ENCODE data around the gene TUBG2. TPM values are rescaled to one million over a fixed set of nuclear protein-coding genes. Genes with fewer than 3 reads are reported as not detected.

The TUBG2 gene
- total and polyA plus RNA-seq, 10 of the 15 experiments (the other 5 are each of a cell fraction or from before 2014, with no cell fraction given): 1.2 to 12.5 (median 8.9) TPM

GRCh38 chr17:42675965-42676423 lies 16.9 kb downstream of the TUBG2 start:
- Histone ChIP-seq H3K36me3 (ENCODE audit: control insufficient read depth in 2 of 2, insufficient read depth in 2 of 2, low read length in 1 of 2) (peaks cover 8 to 17% of the 10 kb centered on the region in 2 experiments; a peak in 3 of 4 replicates), H3K9me3 (replicated peaks; ENCODE audit: control insufficient read depth, insufficient read depth, low read length) (no peaks in the 10 kb centered on the region), H3K9ac (ENCODE audit: control insufficient read depth, insufficient read depth, low read length) (peak overlapping the region; percentile 87), H3K79me2 (ENCODE audit: control insufficient read depth, insufficient read depth, low read length) (peaks cover 58% of the 10 kb centered on the region), H3K4me1 (ENCODE audit: control insufficient read depth, insufficient read depth, low read length) (peaks cover 19% of the 10 kb centered on the region), H3K27me3 (replicated peaks in 1 of 2; ENCODE audit: control insufficient read depth in 2 of 2, insufficient read depth in 2 of 2, low read length in 1 of 2) (no peaks in the 10 kb centered on the region), H3K4me2 (ENCODE audit: control insufficient read depth, insufficient read depth) (peak overlapping the region; percentile 81), H2AFZ (ENCODE audit: control insufficient read depth, low read depth, low read length) (peak overlapping the region; percentile 24), H3K27ac (ENCODE audit: control insufficient read depth, insufficient read depth) (peak overlapping the region; percentile 54), H4K20me1 (ENCODE audit: control insufficient read depth, insufficient read depth) (no peaks in the 10 kb centered on the region), H3K4me3 (peak overlapping the region; percentile 98)
- in situ Hi-C loops (cut with MboI) (no loop called here), intact Hi-C loops (cut with micrococcal nuclease; ENCODE audit: unreplicated experiment) (no loop called here)
- POLR2A ChIA-PET: interaction anchor here (0.6 to 6.6 kb wide), 12 partner anchors 13 to 140 kb away, joined by 3 to 120 read pairs (median 8); partner anchors contain the start of genes NAGLU, PSMC3IP, RETREG3 and TUBG1
- WGBS (ENCODE audit: insufficient coverage, insufficient replicate concordance, low lambda C conversion rate, missing lambda C conversion rate): 1% methylated on average over 36 of the region's 43 CpGs
- RAD21 ChIA-PET (ENCODE audit: unreplicated experiment): interaction anchor here (0.9 to 6.5 kb wide), 9 partner anchors 17 to 322 kb away, joined by 3 to 152 read pairs (median 4); partner anchors contain the start of genes NAGLU, PSMC3IP, RETREG3 and RPL27
- TSS peak; percentile 39 for BruUV-seq (replicated peaks)
- CTCF ChIA-PET: interaction anchor here (0.6 to 10.1 kb wide), 9 partner anchors 14 to 96 kb away, joined by 3 to 239 read pairs (median 13); partner anchors contain the start of genes PSMC3IP, RETREG3, TUBG1 and TUBG2
- SMC1A ChIA-PET (ENCODE audit: uncharacterized antibody, unreplicated experiment): interaction anchor here (1.3 to 8.3 kb wide), 7 partner anchors 26 to 127 kb away, joined by 3 to 124 read pairs (median 5); partner anchors contain the start of genes PSMC3IP, RETREG3 and TUBG1
- DNase-seq (ENCODE audit: low read depth, low spot score) (no peak), ATAC-seq (no peak), FAIRE-seq (no peak)
- TF ChIP-seq KAT2A (conservative IDR thresholded peaks at IDR 0.05; ENCODE audit: control insufficient read depth, low read depth, low read length): no peak
- 0 out of 2 replicates have a peak, but pooled peaks have one; percentile 13 for TF ChIP-seq CREM (IDR thresholded peaks at IDR 0.05; ENCODE audit: low read depth)
- peak; percentile 45; the same call in 1 of the 2 replicates for TF ChIP-seq MXI1 (IDR thresholded peaks at IDR 0.05; ENCODE audit: low read depth, low read length)
- no peak for TF ChIP-seq PKNOX1 (IDR thresholded peaks at IDR 0.05)
- 0 out of 2 replicates have a peak, but pooled peaks have one; percentile 16 for TF ChIP-seq BACH1 (IDR thresholded peaks at IDR 0.05; ENCODE audit: borderline replicate concordance)
- TF ChIP-seq YY1 (IDR thresholded peaks at IDR 0.05; ENCODE audit: low read depth, low read length): no peak
- no peak for TF ChIP-seq NFYB (IDR thresholded peaks at IDR 0.05; ENCODE audit: insufficient read depth, low read depth, low read length)
- TF ChIP-seq IKZF2 (IDR thresholded peaks at IDR 0.05): no peak
- 0 out of 2 replicates have a peak, but pooled peaks have one; percentile 35 for TF ChIP-seq POLR2A (IDR thresholded peaks at IDR 0.05; ENCODE audit: low read depth, low read length)
- TF ChIP-seq CHD1 (IDR thresholded peaks at IDR 0.05; ENCODE audit: low read depth, low read length): no peak
- no peak for TF ChIP-seq GABPA (IDR thresholded peaks at IDR 0.05; ENCODE audit: low read depth)
- TF ChIP-seq RB1 (IDR thresholded peaks at IDR 0.05; ENCODE audit: borderline replicate concordance): no peak
- TF ChIP-seq FOS (IDR thresholded peaks at IDR 0.05; ENCODE audit: borderline replicate concordance, extremely low read depth, insufficient read length): no peak
- TF ChIP-seq ATF7 (IDR thresholded peaks at IDR 0.05; ENCODE audit: low read depth): no peak
- TF ChIP-seq GATAD2B (conservative IDR thresholded peaks at IDR 0.05; ENCODE audit: low read depth): peak; percentile 63; the same call in 1 of the 2 replicates
- no peak for TF ChIP-seq MTA2 (IDR thresholded peaks at IDR 0.05; ENCODE audit: low read depth)
- no peak for TF ChIP-seq SPI1 (IDR thresholded peaks at IDR 0.05; ENCODE audit: borderline replicate concordance, insufficient read depth, low read depth, low read length)
- peak; percentile 37; the same call in 1 of the 2 replicates for TF ChIP-seq IKZF1 (conservative IDR thresholded peaks at IDR 0.05)
- TF ChIP-seq REST (IDR thresholded peaks at IDR 0.05; ENCODE audit: low read depth, low read length): peak; percentile 61; the same call in 1 of the 2 replicates
- TF ChIP-seq ZSCAN29 (IDR thresholded peaks at IDR 0.05): no peak
- TF ChIP-seq EED (IDR thresholded peaks at IDR 0.05; ENCODE audit: low read depth): peak; percentile 45
- TF ChIP-seq NFYA (IDR thresholded peaks at IDR 0.05; ENCODE audit: borderline replicate concordance, low read depth, low read length): no peak
